Osteoblast (primary cell): ENCODE measurements around the gene ABCB8. TPM values are rescaled to one million over a fixed set of nuclear protein-coding genes. Genes with fewer than 3 reads are reported as not detected.

Experiments
- DNase-seq: peaks from one replicate; pipeline ENCODE4 v3.0.0; 2011; ENCODE audit warnings: low spot score, mixed read lengths; ENCODE audit not compliant: insufficient read length; ENCODE audit errors: missing footprints
- H2AFZ ChIP-seq: 2 replicates; pipeline ENCODE4 v1.6.0; 2011; ENCODE audit warnings: mild to moderate bottlenecking, low read length
- H3K27ac ChIP-seq: 2 replicates; pipeline ENCODE4 v1.5.1; 2011; ENCODE audit warnings: mild to moderate bottlenecking, low read depth, low read length, moderate library complexity
- H3K27me3 ChIP-seq: 2 replicates; pipeline ENCODE4 v1.6.0; 2012; ENCODE audit warnings: mild to moderate bottlenecking, control low read depth, inconsistent platforms, low read length, moderate library complexity; ENCODE audit not compliant: insufficient read depth
- H3K36me3 ChIP-seq: 2 replicates; pipeline ENCODE4 v1.5.1; 2011; ENCODE audit warnings: mild to moderate bottlenecking, low read length, control low read depth, moderate library complexity; ENCODE audit not compliant: insufficient read depth
- H3K4me1 ChIP-seq: 2 replicates; pipeline ENCODE4 v1.5.1; 2011; ENCODE audit warnings: mild to moderate bottlenecking, low read length, control low read depth, moderate library complexity; ENCODE audit not compliant: insufficient read depth
- H3K4me2 ChIP-seq: 2 replicates; pipeline ENCODE4 v1.6.0; 2011; ENCODE audit warnings: mild to moderate bottlenecking, low read length; ENCODE audit not compliant: insufficient read depth
- H3K4me3 ChIP-seq: fragments of 200-600 bp; sonication (generic); 3 replicates; pipeline ENCODE4 v1.5.1; 2012; ENCODE audit warnings: mild to moderate bottlenecking, low read length, inconsistent platforms; ENCODE audit not compliant: insufficient read depth
- H3K79me2 ChIP-seq: 2 replicates; pipeline ENCODE4 v1.6.0; 2012; ENCODE audit warnings: mild to moderate bottlenecking, low read length, control low read depth, inconsistent platforms; ENCODE audit not compliant: insufficient read depth
- H3K9me3 ChIP-seq: 2 replicates; pipeline ENCODE4 v1.5.1; 2011; ENCODE audit warnings: low read depth, low read length, control low read depth
- H4K20me1 ChIP-seq: 2 replicates; pipeline ENCODE4 v1.6.0; 2012; ENCODE audit warnings: mild to moderate bottlenecking, low read length, control low read depth; ENCODE audit not compliant: insufficient read depth
- CTCF ChIP-seq: IDR thresholded peaks from 2 replicates; pipeline ENCODE4 v1.5.1; 2011; ENCODE audit warnings: mild to moderate bottlenecking, low read depth, low read length, moderate library complexity; ENCODE audit errors: extremely low read depth
- total RNA-seq: library from RNA; depleted of rRNA; stranded (reverse); fragments of >200 nt; gene quantifications from 2 replicates; pipeline ENCODE4 v1.2.3, GENCODE V29; 2012

The ABCB8 gene
- total RNA-seq, 1 donor, result 32.6 TPM

GRCh38 chr7:151091988-151092387, 63.7 kb downstream of the ABCB8 start:
- Histone ChIP-seq H2AFZ (no peak overlapping the region), H3K4me1 (peaks cover 24% of the 10 kb centered on the region), H3K27ac (no peak overlapping the region), H3K79me2 (peaks cover 97% of the 10 kb centered on the region), H3K9me3 (no peaks in the 10 kb centered on the region), H4K20me1 (peaks cover 72% of the 10 kb centered on the region), H3K27me3 (no peaks in the 10 kb centered on the region), H3K36me3 (peaks cover 7% of the 10 kb centered on the region), H3K4me2 (no peak overlapping the region), H3K4me3 (no peak overlapping the region)
- DNase-seq, result no peak
- TF ChIP-seq CTCF, result no peak

GRCh38 chr7:151093748-151094147, 65.5 kb downstream of the ABCB8 start:
- Histone ChIP-seq H3K9me3 (no peaks in the 10 kb centered on the region), H3K36me3 (peaks cover 7% of the 10 kb centered on the region), H3K79me2 (peaks cover 95% of the 10 kb centered on the region), H3K4me2 (no peak overlapping the region), H4K20me1 (peaks cover 81% of the 10 kb centered on the region), H3K27ac (no peak overlapping the region), H3K27me3 (no peaks in the 10 kb centered on the region), H3K4me1 (peaks cover 11% of the 10 kb centered on the region), H2AFZ (no peak overlapping the region), H3K4me3 (no peak overlapping the region)
- DNase-seq, result no peak
- TF ChIP-seq CTCF, result no peak

- H3K36me3 ChIP-seq, result peaks cover 7% of the 10 kb centered on the region
- no peaks in the 10 kb centered on the region for H3K27me3 ChIP-seq
- H2AFZ ChIP-seq, result no peak overlapping the region
- no peak overlapping the region for H3K27ac ChIP-seq
- peaks cover 2% of the 10 kb centered on the region for H3K4me1 ChIP-seq
- peaks cover 91% of the 10 kb centered on the region for H3K79me2 ChIP-seq
- TF ChIP-seq CTCF, result no peak
- no peak for DNase-seq
- no peaks in the 10 kb centered on the region for H3K9me3 ChIP-seq
- H4K20me1 ChIP-seq, result peaks cover 78% of the 10 kb centered on the region
- H3K4me3 ChIP-seq, result no peak overlapping the region
- H3K4me2 ChIP-seq, result no peak overlapping the region
Measured at GRCh38 chr7:151094675-151095074, 66.4 kb downstream of the ABCB8 start.

GRCh38 chr7:151095123-151095797, 67.0 kb downstream of the ABCB8 start:
- no peak for TF ChIP-seq CTCF
- peaks cover 7% of the 10 kb centered on the region for H3K36me3 ChIP-seq
- peaks cover 91% of the 10 kb centered on the region for H3K79me2 ChIP-seq
- no peak overlapping the region for H2AFZ ChIP-seq
- peaks cover 78% of the 10 kb centered on the region for H4K20me1 ChIP-seq
- no peaks in the 10 kb centered on the region for H3K27me3 ChIP-seq
- H3K27ac ChIP-seq, result no peak overlapping the region
- peak; percentile 73 for DNase-seq
- H3K4me3 ChIP-seq, result no peak overlapping the region
- no peak overlapping the region for H3K4me2 ChIP-seq
- H3K9me3 ChIP-seq, result no peaks in the 10 kb centered on the region
- no peaks in the 10 kb centered on the region for H3K4me1 ChIP-seq
